ENCODE results near the gene MPHOSPH9.

Gene MPHOSPH9

DNA sequence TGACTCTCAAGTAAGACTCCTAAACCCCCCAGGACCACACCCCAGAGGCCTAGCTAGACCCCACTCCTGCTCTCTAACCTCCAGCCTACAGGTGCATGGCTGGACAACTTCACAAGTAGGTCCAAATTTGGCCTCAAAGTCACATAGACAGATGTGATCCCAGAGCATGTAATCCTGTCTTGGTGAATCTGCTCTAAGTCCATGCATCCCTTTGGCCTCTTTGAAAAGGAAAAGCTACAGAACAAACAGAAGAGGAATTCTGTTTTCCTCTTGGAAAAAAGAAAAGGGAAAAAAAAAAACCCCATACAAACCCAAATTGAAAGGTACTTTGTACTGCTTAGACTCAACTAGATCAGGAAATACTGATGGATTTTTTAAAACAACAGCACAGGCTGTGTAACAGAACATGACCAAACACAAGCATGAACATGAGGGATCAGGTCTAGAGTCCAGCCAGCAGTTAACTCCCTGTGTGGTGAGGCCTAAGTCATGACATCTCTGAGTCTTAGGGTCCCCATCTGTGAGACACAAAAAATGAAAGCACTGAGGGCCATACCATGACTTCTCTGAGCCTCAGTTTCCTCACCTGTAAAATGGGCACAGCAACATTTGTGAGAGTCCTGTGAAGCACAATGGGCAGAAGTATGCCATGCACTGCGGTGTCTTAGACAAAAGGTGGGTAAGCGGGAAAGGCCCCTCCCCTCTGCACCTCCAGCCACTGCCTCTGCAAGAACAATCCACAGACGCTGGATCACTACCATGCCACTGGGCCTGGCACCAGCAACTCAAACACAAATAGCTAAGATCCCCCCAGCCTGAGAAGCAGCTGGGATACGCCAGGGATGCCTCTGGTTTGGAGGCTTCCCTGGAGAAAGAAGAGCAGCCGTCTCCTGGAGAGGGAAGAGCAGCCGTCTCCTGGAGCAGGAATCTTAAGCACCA, 92.0 kb downstream of the MPHOSPH9 start:
- peak; percentile 16 for DNase-seq
- in situ Hi-C loops (cut with HindIII; ENCODE audit: low pct_ligation_motif_present, low pct_unique_long_range_greater_than_20kb, low sequenced_read_pairs) = no loop called here

DNA sequence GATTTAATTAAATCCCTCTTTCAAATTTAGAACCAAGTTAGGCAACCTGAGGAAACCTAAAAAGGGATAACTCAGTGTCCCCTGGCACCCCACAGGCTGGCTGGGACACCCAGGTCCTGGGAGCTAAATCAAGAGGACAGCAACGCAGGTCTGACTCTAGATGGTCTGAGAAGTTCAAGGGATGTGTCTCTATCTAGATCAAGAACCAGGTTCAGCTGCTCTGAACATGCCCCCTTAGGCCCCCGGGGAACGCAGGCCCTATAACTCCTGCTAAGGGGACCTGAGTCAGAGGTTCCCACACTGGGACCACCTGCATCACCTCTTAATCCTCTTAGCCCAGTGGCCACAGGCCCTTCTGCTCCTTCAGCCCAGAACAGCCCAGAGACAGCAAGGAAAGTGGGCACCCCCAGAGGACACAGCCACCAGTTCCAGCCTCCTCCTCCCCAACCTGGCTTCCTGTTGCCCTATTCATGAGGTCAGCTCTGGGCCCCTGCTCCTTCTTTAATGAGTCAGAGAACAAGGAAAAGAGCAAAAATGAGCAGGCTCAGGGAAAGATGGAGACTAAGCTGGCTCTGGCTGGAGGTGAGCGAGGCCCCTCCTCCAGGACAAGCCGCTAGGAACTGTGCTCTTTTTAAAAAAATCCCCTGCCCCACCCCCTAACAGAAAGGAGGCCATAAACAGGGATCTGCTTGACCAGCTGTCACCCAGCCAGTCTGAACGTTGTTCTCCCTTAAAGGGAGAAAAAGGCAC, 92.8 kb downstream of the MPHOSPH9 start:
- peak; percentile 77 for DNase-seq
- in situ Hi-C loops (cut with HindIII; ENCODE audit: low pct_ligation_motif_present, low pct_unique_long_range_greater_than_20kb, low sequenced_read_pairs) = no loop called here

DNA sequence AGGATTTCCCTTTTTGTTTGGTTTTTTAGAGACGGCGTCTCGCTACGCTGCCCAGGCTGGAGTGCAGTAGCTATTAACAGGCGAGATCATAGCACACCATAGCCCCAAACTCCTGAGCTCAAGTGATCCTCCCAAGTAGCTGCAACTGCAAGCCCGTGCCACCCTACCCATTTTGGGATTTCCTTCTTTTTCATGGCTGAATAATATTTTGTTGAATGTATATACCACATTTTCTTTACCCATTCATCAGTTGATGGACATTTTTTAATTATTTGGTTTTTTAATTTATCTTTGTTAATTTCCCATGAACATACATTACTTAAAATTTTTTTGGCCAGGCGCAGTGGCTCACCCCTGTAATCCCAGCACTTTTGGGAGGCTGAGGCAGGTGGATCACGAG, 97.3 kb downstream of the MPHOSPH9 start:
- in situ Hi-C loops (cut with HindIII; ENCODE audit: low pct_ligation_motif_present, low pct_unique_long_range_greater_than_20kb, low sequenced_read_pairs) = no loop called here
- no peak for DNase-seq

DNA sequence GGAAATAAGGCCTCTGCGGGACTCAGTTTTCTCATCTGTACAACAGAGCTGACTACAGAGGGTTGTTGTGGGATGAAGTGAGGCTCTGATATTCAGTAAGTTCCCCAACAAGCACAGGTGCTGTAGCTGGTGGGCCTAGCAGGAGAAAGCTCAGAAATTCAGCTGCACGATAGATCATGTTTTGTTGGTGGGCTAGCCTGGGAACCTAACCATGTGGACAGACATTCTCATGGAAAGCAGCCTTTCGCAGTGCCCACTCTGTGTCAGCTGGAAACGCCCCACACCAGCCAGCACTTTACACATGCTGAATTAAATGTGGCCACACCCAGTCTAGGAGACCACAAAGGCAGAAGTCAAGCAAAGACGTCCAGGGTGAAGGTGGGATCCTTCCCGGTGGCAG, 98.1 kb downstream of the MPHOSPH9 start:
- in situ Hi-C loops (cut with HindIII; ENCODE audit: low pct_ligation_motif_present, low pct_unique_long_range_greater_than_20kb, low sequenced_read_pairs) = no loop called here
- no peak for DNase-seq

DNA sequence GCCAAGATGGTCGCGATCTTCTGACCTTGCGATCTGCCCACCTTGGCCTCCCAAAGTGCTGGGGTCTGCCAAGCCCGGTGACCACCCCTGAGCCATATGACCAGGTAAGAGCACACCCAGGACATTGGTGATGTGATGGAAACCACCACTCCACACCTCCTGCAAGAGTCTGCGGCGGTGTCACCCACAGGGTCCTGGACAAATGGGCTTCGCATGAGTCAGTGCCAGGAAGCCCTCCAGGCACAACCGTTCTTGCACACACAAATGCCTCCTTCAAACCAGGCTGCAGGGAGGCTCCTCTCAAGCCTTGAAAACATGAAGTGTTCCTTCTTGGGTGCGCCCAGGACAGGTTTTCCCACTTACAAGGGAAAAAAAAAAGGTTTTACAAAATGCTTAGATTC, 98.7 kb downstream of the MPHOSPH9 start:
- in situ Hi-C loops (cut with HindIII; ENCODE audit: low pct_ligation_motif_present, low pct_unique_long_range_greater_than_20kb, low sequenced_read_pairs) = no loop called here
- no peak for DNase-seq

DNA sequence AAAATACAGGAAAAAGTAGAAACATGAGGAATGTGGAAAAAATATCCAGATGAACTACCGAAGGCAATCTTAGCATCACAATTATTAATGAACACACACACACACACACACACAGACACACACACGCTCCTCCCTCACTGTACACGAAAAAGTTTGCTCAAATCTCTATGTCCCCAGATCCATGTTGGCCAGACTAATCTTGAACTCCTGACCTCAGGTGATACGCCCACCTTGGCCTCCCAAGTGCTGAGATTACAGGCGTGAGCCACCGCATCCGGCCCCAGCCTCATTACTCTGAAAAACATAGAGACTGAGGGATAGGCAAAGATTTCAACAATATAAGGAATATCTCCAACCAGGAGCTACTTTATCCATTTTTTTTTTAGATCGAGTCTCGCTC, 99.2 kb downstream of the MPHOSPH9 start:
- no peak for DNase-seq
- in situ Hi-C loops (cut with HindIII; ENCODE audit: low pct_ligation_motif_present, low pct_unique_long_range_greater_than_20kb, low sequenced_read_pairs) = no loop called here

DNA sequence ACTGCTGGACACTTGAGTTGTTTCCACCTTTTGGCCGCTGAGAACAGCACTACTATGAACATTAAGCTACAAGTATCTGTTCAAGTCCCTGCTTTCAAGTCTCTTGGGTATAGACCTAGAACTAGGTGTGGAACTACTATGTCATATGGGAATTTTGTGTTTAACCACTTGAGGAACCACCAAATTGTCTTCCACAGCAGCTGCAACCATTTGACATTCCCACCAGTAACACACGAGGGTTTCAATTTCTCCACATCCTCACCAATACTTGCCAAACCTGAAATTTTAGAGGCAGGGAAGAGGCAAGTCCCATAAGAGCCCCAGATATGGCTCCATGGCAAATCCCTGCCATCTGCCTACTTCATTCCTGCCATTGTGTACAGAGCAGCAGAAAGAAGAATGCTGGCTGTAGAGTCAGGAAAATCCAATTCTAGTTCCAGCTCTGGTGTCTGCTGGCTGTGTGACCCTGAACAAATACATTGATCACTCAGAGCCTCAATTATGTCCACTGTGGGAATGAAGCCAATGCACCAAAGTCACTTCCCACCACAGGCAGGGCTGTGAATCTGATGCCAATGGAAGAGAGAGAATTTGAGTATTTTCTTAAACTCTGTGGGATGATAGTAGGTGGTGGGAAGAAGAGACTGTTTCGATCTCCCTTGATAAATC, 99.9 kb downstream of the MPHOSPH9 start:
- in situ Hi-C loops (cut with HindIII; ENCODE audit: low pct_ligation_motif_present, low pct_unique_long_range_greater_than_20kb, low sequenced_read_pairs) = no loop called here

DNA sequence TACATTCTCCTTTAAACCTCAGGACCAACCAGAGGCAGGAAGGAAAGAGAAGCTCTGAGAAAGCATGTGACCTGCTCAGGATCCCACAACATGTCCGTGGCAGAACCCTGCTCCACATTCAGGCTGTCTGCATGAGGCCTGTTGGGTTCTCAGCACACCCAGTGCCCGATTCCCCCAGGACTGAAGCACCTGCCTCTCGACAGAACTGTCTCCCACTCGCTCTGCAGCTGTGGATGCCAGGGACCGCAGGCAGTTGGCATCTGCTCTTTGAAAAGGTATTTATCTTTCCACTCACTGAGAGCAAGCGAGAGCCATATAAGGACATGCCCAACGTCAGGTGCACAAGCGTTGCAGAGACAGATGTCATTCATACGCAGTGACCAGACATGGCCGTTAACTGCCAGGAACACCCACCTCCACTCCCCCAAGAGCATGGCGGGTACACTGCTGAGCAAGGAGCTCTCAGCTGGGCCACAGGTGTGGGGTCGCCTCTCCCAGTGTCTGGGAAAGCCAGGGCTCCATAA, 101.0 kb downstream of the MPHOSPH9 start:
- in situ Hi-C loops (cut with HindIII; ENCODE audit: low pct_ligation_motif_present, low pct_unique_long_range_greater_than_20kb, low sequenced_read_pairs) = no loop called here

More for the DNA sequence above, 99.9 kb downstream of the MPHOSPH9 start:
- DNase-seq = no peak

DNA sequence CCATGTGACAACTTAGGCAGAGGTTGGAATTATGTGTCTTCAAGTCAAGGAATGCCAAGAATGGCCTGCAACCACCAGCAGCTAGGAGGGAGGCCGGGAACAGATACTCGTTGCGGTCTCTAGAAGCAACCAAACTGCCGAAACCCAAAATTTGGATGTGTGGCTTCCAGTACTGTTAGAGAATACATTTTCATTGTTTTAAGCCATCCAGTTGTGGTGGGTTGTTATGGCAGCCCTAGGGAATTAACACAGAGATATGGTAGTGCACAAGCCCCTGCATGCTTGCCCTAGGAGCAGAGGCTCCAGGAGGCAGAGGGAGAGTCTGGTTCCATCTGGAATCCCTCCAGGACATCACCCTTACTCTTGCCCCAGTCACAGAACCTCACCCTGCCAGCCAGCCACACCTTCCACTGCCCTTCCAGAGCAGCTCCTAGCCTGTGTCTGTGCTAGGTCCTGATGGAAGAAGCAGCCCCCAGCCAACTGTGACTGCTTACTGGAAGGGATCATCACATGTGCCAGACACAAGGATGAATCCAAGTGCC, 101.6 kb downstream of the MPHOSPH9 start:
- in situ Hi-C loops (cut with HindIII; ENCODE audit: low pct_ligation_motif_present, low pct_unique_long_range_greater_than_20kb, low sequenced_read_pairs) = no loop called here
- DNase-seq = no peak

More for the DNA sequence above, 101.0 kb downstream of the MPHOSPH9 start:
- no peak for DNase-seq

DNA sequence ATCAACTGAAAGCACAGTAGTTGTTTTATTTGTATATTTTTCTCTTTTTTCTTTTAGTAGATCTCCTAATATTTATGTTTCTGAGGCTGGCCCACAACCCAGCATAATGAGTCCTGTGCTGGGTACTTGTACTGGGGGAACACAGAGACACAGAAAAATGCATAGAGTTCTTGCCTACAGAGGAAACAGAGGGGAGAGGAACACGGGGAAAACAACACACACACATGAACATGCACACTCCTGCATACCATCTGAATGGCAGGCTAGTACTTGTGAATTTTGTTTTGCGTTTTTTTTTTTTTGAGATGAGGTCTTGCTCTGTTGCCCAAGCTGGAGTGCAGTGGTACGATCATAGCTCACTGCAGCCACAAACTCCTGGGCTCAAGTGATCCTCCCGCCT, 103.3 kb downstream of the MPHOSPH9 start:
- in situ Hi-C loops (cut with HindIII; ENCODE audit: low pct_ligation_motif_present, low pct_unique_long_range_greater_than_20kb, low sequenced_read_pairs) = no loop called here
- no peak for DNase-seq

DNA sequence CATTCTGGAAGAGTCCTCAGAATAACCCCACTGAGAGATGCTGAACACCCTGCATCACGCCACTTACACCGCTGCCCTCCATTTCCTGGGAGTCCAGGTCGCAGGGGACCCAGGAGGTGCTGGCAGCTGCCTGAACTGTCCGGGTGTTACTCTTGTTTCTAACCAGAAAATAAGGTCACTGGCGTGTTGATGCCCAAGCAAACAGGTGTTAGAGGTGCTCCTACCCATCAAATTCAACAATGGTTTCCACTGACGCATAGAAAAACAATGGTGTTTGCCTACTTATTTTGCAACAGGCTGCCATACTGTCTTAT, 105.8 kb downstream of the MPHOSPH9 start:
- in situ Hi-C loops (cut with HindIII; ENCODE audit: low pct_ligation_motif_present, low pct_unique_long_range_greater_than_20kb, low sequenced_read_pairs) = no loop called here
- DNase-seq = no peak

DNA sequence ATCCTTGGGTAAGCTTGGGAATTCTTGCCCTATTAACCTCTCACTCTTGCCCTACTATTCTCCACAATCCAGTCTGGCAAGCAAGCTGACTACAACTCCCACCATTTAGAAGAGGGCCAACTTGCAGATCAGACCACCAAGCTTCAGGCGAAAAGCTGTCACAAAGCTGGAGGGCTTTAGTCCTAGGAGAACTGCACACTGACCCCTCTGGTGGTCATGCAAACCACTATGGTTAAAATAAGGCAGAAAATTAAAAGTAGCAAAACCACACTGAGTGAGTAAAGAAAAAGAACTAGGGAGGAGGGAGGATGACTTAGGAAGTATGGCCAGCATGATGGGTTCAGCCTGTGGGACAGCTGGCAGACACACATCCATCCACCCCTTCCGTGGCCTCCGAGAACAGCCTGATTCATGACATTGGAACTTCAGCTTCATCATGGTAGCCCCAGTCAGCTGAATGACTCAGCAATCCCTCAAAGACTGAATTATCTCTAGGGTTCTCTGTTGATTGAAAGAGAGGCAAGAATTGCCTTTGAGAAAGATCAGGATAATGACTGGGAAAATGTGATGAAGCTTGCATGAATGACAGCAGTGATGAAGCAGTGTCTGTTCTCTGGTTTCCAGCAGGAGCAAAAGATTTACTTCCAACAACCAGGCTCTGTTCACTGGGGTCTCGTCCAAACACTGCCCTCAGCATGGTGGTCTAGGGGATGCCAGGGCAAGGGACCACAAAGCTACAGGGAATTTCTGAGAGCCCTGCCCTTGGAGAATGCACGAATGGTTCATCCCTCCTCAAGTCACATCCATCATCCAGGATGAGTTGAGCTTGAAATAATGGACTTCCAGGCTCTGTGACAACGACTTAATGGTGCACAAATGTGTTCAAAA, 106.4 kb downstream of the MPHOSPH9 start:
- peak; percentile 99 for DNase-seq
- in situ Hi-C loops (cut with HindIII; ENCODE audit: low pct_ligation_motif_present, low pct_unique_long_range_greater_than_20kb, low sequenced_read_pairs) = no loop called here

DNA sequence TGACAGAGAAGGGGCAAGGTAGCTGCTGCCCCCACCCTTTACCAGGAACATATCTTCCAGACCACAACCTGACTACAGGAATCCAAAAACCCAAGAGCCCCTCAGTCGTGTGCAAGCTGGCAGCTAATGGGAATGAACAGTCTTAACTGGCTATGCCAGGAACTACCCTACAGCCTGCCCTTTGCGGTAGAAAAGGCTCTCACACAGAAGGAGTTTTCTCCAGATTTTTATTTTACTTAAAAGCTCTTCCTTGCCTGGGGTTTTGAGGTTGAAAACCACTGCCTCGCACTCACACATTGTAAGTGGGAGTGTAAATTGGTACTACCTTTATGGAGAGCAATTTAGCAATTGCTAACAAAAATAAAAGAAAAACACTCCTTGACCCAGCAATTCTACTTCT, 110.3 kb downstream of the MPHOSPH9 start:
- DNase-seq = no peak
- in situ Hi-C loops (cut with HindIII; ENCODE audit: low pct_ligation_motif_present, low pct_unique_long_range_greater_than_20kb, low sequenced_read_pairs) = no loop called here

DNA sequence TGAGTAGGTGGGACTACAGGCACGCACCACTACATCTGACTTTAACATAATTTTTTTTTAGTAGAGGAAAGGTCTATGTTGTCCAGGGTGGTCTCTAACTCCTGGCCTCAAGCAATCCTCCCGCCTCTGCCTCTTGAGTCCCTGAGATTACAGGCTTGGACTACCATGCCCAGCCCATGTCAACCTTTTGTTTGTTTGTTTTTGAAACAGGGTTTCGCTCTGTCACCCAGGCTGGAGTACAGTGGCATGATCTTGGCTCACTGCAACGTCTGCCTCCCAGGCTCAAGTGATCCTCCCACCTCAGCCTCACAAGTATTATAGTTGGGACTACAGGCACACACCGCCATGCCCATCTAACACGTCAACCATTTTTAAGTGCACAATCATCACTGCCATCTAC, 111.3 kb downstream of the MPHOSPH9 start:
- in situ Hi-C loops (cut with HindIII; ENCODE audit: low pct_ligation_motif_present, low pct_unique_long_range_greater_than_20kb, low sequenced_read_pairs) = no loop called here
- no peak for DNase-seq

DNA sequence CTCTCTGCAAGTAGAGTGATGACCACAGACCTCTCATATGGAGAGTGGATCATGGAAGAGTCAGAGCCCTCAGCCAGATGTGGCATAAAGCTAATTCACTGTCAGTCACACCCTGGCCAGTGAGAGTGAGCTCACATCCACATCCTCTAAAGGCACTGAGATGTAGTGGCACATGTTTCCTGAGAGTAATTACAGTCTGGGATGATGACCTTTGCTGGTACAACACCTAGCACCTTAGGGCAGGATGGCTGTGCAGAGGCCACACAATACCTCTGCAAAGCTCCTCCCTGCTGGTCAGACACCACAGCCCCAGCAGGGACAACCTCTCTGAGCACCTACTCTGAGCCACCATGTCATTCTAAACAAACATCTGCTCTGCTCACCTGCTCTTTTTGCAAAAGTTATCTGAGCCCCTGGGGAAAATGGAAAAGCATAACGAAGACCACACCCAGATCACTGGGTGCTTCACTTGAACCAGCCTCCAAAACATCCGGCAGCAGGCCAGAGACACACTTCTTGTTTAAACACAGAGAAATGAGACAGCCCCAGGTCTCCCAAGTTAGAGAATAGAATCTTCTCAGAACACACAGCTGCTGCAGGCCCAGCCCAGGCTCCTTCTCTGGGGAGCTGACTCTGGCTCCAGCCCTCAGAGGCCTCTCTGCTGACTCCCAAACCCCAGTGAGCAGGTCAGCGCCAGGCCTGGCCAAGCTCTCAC, 112.3 kb downstream of the MPHOSPH9 start:
- in situ Hi-C loops (cut with HindIII; ENCODE audit: low pct_ligation_motif_present, low pct_unique_long_range_greater_than_20kb, low sequenced_read_pairs) = no loop called here

DNA sequence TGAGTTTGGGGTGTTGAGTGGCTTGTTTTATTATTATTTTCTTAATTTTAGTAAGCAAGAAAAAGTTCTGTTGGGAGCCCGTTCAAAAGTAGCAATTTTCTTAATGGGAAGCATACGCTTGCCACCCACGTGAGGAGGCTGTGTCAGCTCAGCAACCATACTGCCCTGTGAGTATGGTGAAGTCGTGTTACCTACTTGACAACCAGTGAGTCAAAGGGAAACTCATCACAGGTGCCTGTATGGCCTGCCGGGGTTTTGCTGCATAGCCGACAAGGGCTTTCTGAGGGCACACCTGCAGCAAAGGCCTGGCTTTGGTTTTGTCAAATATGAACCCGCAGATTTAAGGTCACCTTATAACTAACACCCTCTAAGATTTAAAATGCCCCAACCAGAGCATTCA, 113.1 kb downstream of the MPHOSPH9 start:
- in situ Hi-C loops (cut with HindIII; ENCODE audit: low pct_ligation_motif_present, low pct_unique_long_range_greater_than_20kb, low sequenced_read_pairs) = no loop called here
- DNase-seq = no peak

More for the DNA sequence above, 112.3 kb downstream of the MPHOSPH9 start:
- no peak for DNase-seq

DNA sequence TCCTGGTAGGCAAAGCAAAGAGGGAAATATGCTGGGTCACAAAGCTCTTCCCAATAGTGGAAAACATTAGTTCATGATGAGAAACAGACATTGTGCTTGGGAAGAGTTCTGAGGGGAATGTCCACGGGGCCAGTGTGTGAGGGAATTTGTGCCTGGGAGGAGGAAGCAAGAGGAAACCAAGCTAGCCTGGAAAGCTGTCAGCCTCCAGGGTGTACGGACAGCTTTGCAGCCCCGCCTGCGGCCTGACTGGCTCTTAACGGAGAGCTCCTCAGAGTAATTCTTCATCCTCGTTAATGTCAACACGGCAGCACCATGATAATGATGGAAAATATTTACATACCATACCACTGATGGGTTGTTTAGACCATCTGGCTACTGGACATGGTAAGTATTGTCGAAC, 114.4 kb downstream of the MPHOSPH9 start:
- in situ Hi-C loops (cut with HindIII; ENCODE audit: low pct_ligation_motif_present, low pct_unique_long_range_greater_than_20kb, low sequenced_read_pairs) = no loop called here

More for the DNA sequence above, 114.4 kb downstream of the MPHOSPH9 start:
- no peak for DNase-seq

Measured in ACHN (cell line).